GM19455 (cell line): ENCODE results near the gene GNPAT.

Experiments
- ATAC-seq: cut with Tn5 transposase; IDR thresholded peaks from one replicate; pipeline ENCODE4 v1.9.1; 2021; ENCODE audit not compliant: unreplicated experiment

GNPAT gene

DNA sequence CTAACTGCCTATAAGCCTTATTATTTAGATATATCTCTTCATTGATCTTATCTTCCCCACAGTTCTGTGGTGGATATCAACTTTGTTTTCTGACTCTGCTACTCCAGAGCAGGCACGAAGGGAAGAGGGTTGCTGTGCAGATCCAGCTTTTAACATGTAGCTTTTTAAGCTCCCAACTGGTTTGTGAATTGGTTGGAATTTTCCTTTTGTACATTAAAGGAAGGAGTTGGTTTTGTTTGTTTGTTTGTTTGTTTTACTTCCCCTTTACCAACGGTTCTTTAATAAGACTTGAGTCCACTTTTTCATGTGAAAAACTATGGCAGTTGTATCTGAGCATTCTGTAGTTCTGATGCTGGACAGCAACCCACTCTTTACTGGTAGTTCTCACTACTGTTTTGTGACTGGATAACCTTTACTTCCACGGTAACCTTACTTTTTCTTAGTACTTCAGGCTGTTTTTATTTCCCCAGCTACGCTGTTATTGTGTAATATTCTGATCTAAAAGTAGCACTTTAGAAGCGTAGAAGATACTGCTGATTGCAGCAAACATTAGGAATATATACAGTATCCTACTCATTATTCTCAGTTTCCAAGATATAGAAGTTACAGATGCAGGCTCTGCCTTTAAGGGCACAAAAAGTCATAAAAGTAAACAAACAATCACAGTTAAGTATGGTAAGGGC is 1.6 kb downstream of the GNPAT start:
- no peak for ATAC-seq

DNA sequence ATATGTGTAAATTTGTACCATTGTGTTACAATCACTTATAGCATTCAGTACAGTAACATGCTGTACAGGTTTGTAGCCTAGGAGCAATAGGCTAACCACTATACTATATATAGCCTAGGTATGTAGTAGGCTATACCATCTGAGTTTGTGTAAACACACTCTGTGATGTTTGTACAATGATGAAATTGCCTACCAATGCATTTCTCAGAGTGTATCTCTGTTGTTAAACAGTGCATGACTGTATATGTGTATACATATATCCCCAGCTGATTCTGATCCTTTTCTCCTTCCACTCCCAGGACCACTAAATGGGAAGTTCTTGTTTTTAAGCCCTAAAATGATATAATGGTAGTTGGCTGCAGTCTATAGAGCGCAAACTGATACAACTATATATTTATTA is 7.8 kb downstream of the GNPAT start:
- no peak for ATAC-seq

DNA sequence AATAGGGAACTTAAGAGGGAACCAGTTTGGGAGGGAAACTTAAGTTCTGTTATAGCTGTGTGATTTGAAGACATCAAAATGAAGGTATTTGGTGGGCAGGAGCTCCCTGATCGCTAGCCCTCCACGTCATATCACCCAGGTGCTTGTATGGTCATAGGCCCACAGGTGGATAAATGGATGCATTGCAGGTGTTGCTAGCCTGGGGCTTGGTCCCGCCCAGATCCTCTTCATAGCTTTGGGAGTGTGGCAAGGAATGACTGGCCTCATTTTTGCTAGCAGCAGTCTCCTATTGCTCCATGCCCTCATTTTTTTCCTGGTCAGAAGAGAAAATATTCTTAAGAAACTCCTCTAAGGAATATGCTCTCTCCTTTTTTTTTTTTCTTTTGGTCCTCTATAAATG is 11.3 kb downstream of the GNPAT start:
- no peak for ATAC-seq

DNA sequence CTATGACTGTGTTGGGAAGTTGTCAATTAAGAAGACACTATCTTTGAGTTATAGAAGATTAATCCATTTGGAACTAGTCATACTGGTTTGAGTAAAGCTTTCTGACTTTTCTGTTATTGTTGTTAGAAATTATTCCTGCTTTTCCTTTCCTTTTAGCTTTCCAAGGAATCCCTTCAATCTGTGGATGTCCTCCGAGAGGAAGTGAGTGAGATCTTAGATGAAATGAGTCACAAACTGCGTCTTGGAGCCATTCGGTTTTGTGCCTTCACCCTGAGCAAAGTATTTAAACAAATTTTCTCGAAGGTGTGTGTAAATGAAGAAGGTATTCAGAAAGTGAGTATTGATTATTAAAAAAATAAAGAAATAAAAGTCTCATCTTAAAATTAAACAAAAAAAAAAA is 19.3 kb downstream of the GNPAT start:
- no peak for ATAC-seq

DNA sequence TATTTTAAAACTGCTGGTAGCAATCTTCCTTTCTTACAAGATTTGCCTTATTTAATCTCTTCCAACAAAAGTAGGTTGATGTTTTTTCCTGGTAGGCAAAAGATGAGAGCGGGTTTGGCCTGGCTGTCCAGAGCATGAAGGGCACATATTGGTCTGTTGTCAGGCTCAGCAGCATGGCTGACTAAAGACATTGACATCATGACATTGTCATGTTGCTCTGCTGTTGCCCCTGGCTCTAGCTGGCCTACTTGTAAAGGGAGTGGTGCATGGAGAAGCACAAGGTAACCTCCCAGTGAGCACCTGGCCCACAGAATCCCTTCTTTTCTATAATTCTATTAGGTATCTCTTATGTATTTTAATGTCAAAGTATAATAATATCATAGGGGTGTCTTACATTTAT is 23.6 kb downstream of the GNPAT start:
- ATAC-seq, result no peak

DNA sequence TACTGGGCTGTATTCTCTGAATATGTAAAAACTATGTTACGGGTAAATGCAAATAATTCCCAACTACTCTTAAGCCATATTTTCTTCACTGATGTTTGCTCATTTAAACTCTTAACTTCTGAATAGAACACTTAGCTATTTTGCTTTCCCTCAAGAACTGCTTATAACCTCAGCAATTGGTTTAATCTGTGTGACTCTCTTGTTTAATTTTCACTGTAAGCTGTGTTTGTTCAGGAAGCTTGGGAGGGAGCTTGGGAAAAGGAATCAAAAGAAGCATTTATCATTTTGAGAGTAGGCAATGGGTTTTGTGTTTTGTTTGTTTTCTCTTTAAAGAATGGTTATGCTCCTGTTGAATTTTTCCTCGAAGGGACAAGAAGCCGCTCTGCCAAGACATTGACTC is 24.4 kb downstream of the GNPAT start:
- ATAC-seq, result no peak

DNA sequence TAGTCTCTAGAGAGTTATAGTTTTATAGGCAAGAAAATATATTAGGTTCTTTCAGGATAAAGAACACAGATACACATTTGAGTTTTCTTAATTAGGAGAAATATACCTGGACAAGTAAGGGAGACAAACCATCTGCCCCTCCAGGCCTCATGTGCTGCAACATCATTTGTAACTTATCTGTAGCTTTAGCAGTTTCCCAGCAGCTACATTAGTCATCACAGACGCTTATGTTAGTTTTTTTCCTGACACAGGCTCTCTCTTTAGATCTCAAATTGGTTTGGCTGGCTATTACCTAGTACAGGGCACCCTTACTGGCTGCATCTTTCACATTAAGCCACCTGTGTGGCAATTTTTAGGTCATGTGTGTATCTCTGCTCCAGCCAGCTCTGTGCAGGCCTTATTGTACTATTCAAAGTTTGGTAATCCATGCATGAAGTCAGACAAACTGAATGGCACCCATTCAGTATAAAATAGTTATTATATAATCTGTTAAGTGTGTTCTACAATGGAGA is 25.9 kb downstream of the GNPAT start:
- no peak for ATAC-seq

DNA sequence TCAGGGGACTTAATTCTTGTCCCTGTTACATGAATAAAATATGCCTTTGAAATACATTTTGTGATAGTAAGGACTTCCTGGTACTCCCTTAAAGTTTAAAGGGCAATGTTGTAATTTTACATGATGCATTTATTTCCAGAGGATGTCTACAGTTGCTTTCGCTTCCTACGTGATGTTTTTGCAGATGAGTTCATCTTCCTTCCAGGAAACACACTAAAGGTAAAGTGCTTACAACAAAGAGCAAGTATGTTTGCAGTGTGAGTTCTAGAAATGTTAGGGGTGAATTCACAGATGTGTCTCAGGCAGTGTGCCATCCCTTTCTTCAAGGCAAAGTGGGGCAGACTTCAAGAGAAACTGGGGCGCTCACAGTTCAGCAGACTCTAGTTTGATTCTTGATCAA is 31.2 kb downstream of the GNPAT start:
- no peak for ATAC-seq

DNA sequence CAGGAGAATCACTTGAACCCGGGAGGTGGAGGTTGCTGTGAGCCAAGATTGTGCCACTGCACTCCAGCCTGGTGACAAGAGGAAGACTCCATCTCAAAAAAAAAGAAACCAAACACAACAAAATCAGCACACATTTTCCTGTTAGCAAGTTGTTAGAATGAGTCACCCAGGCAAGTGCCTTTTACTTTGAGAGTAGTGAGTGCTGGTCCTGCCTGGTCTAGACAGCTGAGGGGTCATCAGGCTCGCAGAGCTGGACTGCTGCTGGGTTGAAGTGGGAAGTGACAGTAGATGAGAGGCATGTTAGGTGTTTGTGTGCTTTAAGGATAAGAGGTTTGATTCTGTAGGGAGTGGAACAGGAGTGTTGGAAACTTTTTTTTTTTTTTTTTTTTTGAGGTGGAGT is 31.9 kb downstream of the GNPAT start:
- no peak for ATAC-seq

DNA sequence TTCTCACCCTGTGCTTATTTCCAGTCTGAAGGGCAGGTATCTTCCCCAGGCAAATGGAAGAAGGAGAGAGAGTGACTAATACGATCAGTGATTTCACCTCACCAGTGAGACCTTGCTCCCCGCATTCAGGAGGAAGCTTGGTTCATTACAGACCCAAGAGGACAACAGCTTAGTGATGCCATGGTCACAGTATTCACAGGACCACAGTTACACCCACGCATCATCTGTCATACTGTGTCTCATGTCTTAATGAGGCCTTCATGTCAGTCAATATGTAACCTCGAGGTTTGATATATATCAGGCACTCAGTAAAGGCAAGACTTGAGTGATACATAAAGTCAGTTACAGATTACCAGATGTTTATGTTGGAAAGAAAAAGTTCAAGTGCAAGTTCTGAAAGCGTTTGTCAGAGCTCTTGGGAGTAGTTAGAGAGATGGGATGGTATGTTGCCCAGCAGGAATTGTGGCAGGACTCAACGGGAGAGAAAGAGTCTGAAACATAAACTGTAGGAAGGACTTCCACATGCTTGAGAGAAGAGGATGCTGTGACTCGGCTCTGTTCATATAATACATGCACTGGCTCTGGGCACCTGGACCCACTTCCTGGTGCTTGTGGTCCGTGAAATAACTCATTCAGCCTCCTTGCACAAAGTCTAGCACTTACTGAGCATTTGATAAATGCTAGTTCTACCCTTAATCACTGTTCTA is 33.3 kb downstream of the GNPAT start:
- no peak for ATAC-seq

DNA sequence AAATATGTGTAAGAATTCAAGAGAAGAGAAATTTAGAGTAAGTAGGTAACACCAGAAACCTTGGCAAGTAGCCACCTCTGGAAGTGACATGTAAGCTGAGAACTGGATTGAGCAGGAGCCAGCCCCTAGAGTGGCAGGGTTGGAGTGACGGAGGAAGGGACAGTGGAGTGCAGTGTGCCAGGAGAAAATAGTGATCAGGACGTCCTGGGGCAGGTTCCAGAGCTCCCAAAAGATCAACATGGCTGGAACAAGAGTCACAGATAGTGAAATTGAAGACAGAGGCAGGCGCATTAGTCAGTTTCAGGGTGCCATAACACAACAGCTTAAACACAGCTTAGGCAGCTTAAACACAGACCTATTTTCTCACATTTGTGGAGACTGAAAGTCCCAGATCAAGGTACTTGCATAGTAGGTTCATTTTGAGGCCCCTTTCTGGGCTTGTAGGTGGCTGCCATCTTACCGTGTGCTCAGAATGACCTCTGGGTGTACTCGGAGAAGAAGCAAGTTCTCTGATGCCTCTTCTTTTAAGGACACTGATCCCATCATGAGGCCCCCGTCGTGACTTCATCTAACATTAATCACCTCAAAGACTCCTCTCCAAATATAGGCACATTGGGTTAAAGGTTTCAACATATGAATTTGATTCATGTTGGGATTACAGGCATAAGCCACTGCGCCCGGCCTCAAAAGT is 37.2 kb downstream of the GNPAT start:
- no peak for ATAC-seq

DNA sequence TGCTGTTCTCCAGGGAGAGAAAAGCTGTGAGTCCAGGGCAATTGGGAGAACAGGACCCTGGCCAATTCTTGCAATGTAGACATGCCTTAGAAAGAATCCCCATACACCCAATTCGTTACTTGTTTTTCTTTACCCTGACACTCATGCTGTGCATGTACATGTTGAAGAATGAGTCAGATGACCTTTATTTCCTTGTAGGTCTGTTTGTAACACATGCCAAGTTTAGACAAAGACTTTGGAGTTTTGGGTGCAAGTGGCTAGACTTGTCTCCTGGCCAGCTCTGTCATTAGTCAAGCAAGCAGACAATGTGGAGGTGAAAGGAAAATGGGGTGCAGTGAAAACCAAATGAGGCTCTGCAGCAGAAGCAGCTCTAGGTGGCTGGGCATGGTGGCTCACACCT is 38.1 kb downstream of the GNPAT start:
- ATAC-seq, result no peak

DNA sequence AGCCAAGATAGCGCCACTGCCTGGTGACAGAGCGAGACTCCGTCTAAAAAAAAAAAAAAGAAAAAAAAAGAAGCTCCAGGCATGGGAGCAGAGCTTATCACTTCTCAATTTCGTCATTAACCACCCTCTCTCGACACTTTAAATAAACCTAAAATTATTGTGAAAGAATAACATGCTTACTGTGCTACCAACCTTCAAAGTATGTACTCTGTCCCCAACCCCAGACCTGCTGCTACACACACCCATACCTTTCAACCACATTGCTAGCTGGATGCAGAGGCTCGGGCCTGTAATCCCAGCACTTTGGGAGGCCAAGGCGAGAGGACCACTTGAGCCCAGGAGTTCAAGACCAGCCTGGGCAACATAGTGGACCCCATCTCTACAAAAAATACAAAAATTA is 38.7 kb downstream of the GNPAT start:
- no peak for ATAC-seq

DNA sequence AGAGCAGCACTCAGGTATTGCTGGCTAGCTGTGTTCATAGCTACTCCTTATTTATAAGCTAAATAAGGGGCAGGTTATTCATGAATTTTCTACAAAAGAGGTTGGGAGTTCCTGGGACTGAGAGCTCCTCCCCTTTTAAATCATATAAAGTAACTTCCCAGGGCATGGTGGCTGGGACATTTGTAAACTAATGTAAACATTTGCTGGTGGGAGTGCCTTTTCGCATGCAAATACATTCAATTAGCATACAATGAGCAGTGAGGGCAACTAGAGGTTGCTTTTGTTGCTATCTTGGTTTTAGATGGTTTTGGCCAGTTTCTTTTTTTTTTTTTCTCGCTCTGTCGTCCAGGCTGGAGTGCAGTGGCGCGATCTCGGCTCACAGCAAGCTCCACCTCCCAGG is 43.4 kb downstream of the GNPAT start:
- no peak for ATAC-seq

DNA sequence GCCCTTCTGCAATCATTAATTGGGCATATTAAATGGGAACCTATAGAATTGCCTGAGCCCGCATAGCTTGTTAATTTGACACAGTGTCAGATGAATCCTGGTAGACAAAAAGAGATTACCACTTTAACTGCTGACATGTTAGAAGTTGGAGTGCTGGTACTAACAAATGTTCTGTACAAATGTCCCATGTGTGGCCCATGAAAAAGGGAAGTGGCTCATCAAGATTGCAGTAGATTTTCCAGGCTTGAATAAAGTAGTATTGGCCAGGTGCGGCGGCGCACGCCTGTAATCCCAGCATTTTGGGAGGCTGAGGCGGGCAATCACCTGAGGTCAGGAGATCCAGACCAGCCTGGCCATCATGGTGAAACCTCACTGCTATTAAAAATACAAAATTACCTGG is 45.6 kb downstream of the GNPAT start:
- no peak for ATAC-seq

DNA sequence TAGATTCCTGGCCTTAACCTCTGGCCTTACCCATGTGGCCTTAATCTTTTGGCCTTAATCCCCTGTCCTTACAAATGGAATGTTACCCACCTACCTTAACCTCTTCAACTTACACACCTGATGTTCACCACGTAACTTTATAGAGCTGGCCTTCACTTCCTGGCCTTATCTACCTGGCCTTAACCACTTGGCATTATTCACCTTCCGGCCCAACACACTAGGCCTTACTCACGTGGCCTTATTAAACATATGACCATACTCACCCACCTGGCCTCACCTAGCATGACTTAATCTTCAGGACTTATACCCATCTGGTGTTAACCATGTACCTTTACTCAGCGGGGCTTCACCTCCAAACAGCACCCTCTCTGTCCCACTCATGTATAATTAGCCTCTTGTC is 54.9 kb downstream of the GNPAT start:
- ATAC-seq, result no peak

DNA sequence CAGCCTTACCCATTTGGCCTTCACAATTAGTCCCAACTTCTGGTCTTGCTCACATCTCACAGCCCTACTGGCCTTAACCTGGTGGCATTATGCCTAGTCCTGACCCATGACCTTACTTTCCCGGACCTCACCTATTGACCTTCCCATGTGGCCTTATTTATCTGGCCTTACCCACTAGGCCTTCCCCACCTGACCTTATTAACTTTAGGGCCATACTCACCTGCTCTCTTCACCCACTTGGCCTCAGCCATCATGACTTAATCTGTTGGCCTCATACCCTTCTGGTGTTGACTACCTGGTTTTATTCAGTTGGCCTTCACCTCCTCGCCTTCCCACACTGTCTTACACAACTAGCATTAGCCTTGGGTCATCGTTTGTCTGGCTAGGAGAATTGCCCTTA is 61.0 kb downstream of the GNPAT start:
- ATAC-seq, result no peak

DNA sequence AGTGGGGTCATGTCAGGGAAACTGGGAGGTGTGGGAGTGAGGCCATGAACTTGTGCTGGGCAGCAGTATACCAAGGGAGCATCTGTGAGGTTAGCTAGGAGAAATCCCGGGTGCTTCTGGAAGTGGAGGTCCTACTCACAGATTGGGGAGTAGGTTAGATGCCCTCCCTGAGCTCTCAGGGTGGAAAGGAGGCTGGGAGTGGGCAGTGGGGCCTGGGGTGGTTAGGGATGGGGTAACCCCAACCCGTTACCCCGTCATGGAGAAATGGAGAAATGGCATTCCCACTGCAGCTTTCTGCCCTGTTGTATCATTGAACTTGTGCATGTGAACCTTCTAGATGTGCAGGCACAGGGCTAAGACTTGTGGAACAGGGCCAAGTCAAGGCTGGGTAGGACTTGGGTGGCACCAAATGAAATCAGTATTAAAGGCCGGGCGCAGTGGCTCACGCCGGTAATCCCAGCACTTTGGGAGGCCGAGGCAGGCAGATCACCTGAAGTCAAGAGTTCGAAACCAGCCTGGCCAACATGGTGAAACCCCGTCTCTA is 69.5 kb downstream of the GNPAT start:
- no peak for ATAC-seq

DNA sequence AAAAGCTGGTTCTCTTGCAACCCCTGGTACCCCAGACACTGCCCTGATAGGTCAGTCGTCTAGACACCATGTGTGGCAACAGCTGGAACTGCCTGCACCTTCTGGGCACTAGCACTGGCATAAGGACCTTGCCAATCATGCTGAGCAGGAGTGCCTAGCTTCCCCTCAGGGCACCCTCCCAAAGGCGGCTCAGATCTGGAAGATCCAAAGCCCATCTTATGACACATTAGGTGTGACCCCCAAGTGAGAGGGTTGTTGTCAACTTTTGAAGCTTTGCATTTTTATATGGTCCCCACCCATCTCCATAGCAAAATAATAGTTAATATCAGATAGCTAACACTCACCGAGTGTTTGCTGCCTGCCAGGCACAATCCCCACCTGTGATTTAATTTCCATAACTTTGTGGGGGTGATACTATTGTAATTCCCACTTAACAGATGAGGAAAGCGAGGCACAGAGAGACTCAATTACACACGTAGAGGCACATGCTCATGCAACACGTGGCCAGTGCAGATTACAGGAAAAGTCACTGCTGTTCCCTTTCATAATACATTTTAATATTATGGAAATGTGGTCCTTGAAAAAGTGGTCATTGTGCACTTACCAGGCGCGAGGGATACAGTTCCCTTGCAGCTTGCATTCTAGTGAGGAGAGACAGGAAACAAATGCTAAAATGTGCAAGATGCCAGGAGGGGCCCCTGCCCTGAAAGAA is 70.9 kb downstream of the GNPAT start:
- no peak for ATAC-seq

DNA sequence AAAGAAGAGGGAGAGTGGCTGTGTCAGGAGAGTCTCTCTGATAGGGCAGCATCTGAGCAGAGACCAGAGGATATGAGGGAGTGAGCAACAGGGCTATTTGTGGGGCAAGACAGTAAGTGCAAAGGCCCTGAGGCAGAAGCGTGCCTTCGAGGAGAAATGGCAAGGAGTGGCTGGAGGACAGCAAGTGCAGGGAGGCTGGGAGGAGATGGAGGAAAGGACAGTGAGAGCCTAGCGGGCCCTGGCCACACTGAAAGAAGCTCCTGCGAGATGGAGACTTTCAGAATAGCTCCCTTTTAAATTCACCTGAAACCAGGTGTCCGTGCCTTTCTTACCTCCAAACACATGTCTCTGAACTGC is 71.4 kb downstream of the GNPAT start:
- ATAC-seq, result no peak

DNA sequence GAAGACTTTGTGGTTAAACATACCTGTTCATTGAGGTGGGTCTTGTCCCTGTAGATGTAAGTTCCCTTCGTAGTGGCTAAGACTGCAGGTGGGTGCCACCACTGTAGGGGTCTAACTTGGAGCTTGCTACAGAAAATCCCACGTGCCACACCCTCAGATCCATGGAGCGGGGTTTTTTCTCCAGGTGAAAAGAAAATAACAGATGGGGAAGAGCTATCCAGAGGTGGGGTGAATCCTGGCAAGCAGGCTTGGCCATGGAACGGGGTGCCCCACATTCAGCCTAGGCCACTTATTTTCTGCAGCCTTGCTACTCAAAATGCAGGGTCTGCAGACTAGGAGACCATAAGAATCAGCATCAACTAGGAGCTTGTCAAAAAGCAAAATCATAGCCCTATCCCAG is 72.6 kb downstream of the GNPAT start:
- ATAC-seq, result no peak
